ENCODE data around the gene EBI3.
"Not testable (repeated sequence)": the region's sequence is repeated elsewhere in the genome, so short reads cannot be mapped to it uniquely, and the experiment has no call there.

The EBI3 gene

GRCh38 chr19:4217429-4218264, 11.7 kb upstream of the EBI3 start:
- H4K20me1 ChIP-seq (ENCODE audit: insufficient read depth), result no peaks in the 10 kb centered on the region
- H3K9ac ChIP-seq, result no peak overlapping the region
- H3K27ac ChIP-seq, result no peak overlapping the region
- H3K4me1 ChIP-seq (ENCODE audit: low read depth, poor library complexity, severe bottlenecking), result peaks cover 7% of the 10 kb centered on the region
- H2AFZ ChIP-seq (ENCODE audit: low read depth), result no peak overlapping the region
- H3K27me3 ChIP-seq (ENCODE audit: insufficient read depth, low read depth), result peaks cover 63% of the 10 kb centered on the region
- no peak overlapping the region for H3K4me3 ChIP-seq (IDR thresholded peaks at IDR 0.05; ENCODE audit: insufficient read depth, low read depth, low read length)
- no peaks in the 10 kb centered on the region for H3K36me3 ChIP-seq (ENCODE audit: insufficient read depth)
- H3K4me2 ChIP-seq, result no peak overlapping the region
- no peaks in the 10 kb centered on the region for H3K79me2 ChIP-seq (ENCODE audit: insufficient read depth, low read depth)
- TF ChIP-seq CTCF (conservative IDR thresholded peaks at IDR 0.05; ENCODE audit: low read depth, low read length), result no peak

- H3K9ac ChIP-seq; H4K20me1 ChIP-seq (ENCODE audit: insufficient read depth); H3K4me2 ChIP-seq; H3K4me1 ChIP-seq (ENCODE audit: low read depth, poor library complexity, severe bottlenecking); H3K79me2 ChIP-seq (ENCODE audit: insufficient read depth, low read depth); H2AFZ ChIP-seq (ENCODE audit: low read depth); H3K27ac ChIP-seq; H3K4me3 ChIP-seq (IDR thresholded peaks at IDR 0.05; ENCODE audit: insufficient read depth, low read depth, low read length); H3K36me3 ChIP-seq (ENCODE audit: insufficient read depth): not testable (repeated sequence)
- H3K27me3 ChIP-seq (ENCODE audit: insufficient read depth, low read depth), result peaks cover 62% of the 10 kb centered on the region
Observed at GRCh38 chr19:4218523-4218922, 10.8 kb upstream of the EBI3 start.

GRCh38 chr19:4220188-4220587, 9.1 kb upstream of the EBI3 start:
- H3K79me2 ChIP-seq (ENCODE audit: insufficient read depth, low read depth), result no peaks in the 10 kb centered on the region
- peaks cover 57% of the 10 kb centered on the region for H3K27me3 ChIP-seq (ENCODE audit: insufficient read depth, low read depth)
- H3K9ac ChIP-seq, result no peak overlapping the region
- no peaks in the 10 kb centered on the region for H4K20me1 ChIP-seq (ENCODE audit: insufficient read depth)
- H3K4me1 ChIP-seq (ENCODE audit: low read depth, poor library complexity, severe bottlenecking), result peaks cover 7% of the 10 kb centered on the region
- H3K4me3 ChIP-seq (IDR thresholded peaks at IDR 0.05; ENCODE audit: insufficient read depth, low read depth, low read length), result no peak overlapping the region
- H3K36me3 ChIP-seq (ENCODE audit: insufficient read depth), result no peaks in the 10 kb centered on the region
- H2AFZ ChIP-seq (ENCODE audit: low read depth), result no peak overlapping the region
- no peak overlapping the region for H3K27ac ChIP-seq
- H3K4me2 ChIP-seq, result no peak overlapping the region
- no peak for TF ChIP-seq CTCF (conservative IDR thresholded peaks at IDR 0.05; ENCODE audit: low read depth, low read length)

- Histone ChIP-seq H3K4me1 (ENCODE audit: low read depth, poor library complexity, severe bottlenecking) (peaks cover 7% of the 10 kb centered on the region), H3K27me3 (ENCODE audit: insufficient read depth, low read depth) (peaks cover 80% of the 10 kb centered on the region), H3K4me2 (no peak overlapping the region), H3K27ac (no peak overlapping the region), H4K20me1 (ENCODE audit: insufficient read depth) (no peaks in the 10 kb centered on the region), H3K79me2 (ENCODE audit: insufficient read depth, low read depth) (no peaks in the 10 kb centered on the region), H3K36me3 (ENCODE audit: insufficient read depth) (no peaks in the 10 kb centered on the region), H2AFZ (ENCODE audit: low read depth) (no peak overlapping the region), H3K9ac (no peak overlapping the region), H3K4me3 (IDR thresholded peaks at IDR 0.05; ENCODE audit: insufficient read depth, low read depth, low read length) (no peak overlapping the region)
- TF ChIP-seq CTCF (conservative IDR thresholded peaks at IDR 0.05; ENCODE audit: low read depth, low read length), result no peak
Observed at GRCh38 chr19:4224470-4224869, 4.9 kb upstream of the EBI3 start.

- peaks cover 85% of the 10 kb centered on the region for H3K27me3 ChIP-seq (ENCODE audit: insufficient read depth, low read depth)
Observed at GRCh38 chr19:4225885-4226284, 3.4 kb upstream of the EBI3 start.

More at GRCh38 chr19:4225885-4226284, 3.4 kb upstream of the EBI3 start:
- H3K4me1 ChIP-seq (ENCODE audit: low read depth, poor library complexity, severe bottlenecking), result peaks cover 7% of the 10 kb centered on the region
- TF ChIP-seq CTCF (conservative IDR thresholded peaks at IDR 0.05; ENCODE audit: low read depth, low read length), result no peak
- H2AFZ ChIP-seq (ENCODE audit: low read depth), result no peak overlapping the region
- no peak overlapping the region for H3K4me3 ChIP-seq (IDR thresholded peaks at IDR 0.05; ENCODE audit: insufficient read depth, low read depth, low read length)
- no peaks in the 10 kb centered on the region for H4K20me1 ChIP-seq (ENCODE audit: insufficient read depth)
- H3K36me3 ChIP-seq (ENCODE audit: insufficient read depth), result no peaks in the 10 kb centered on the region
- H3K79me2 ChIP-seq (ENCODE audit: insufficient read depth, low read depth), result no peaks in the 10 kb centered on the region
- no peak overlapping the region for H3K27ac ChIP-seq
- no peak overlapping the region for H3K4me2 ChIP-seq
- no peak overlapping the region for H3K9ac ChIP-seq
